Parathyroid adenoma (tissue), 2 donors: ENCODE data around the gene DPAGT1.

Experiments used
- H2AFZ ChIP-seq: fragments of 300-600 bp; sonication (generic); one replicate; pipeline ENCODE4 v1.7.0; 2017; ENCODE audit warnings: antibody characterized with exemption, mild to moderate bottlenecking
- H3K27ac ChIP-seq: fragments of 300-600 bp; sonication (generic); one replicate; pipeline ENCODE4 v1.7.0; 2017
- H3K27me3 ChIP-seq: fragments of 300-600 bp; sonication (generic); one replicate; pipeline ENCODE4 v1.7.0; 2017; ENCODE audit warnings: low read length; ENCODE audit not compliant: control insufficient read depth, insufficient read depth
- H3K36me3 ChIP-seq: fragments of 300-600 bp; sonication (generic); one replicate; pipeline ENCODE4 v1.7.0; 2017; ENCODE audit warnings: low read length; ENCODE audit not compliant: control insufficient read depth, insufficient read depth
- H3K4me1 ChIP-seq: fragments of 300-600 bp; sonication (generic); one replicate; pipeline ENCODE4 v1.7.0; 2017; ENCODE audit warnings: control low read depth
- H3K4me2 ChIP-seq: fragments of 300-600 bp; sonication (generic); one replicate; pipeline ENCODE4 v1.7.0; 2017; ENCODE audit warnings: low read length
- H3K4me3 ChIP-seq: fragments of 300-600 bp; sonication (generic); one replicate; pipeline ENCODE4 v1.7.0; 2017; ENCODE audit warnings: low read depth, low read length
- H3K79me2 ChIP-seq: fragments of 300-600 bp; sonication (generic); one replicate; pipeline ENCODE4 v1.7.0; 2017; ENCODE audit warnings: control low read depth
- H3K9ac ChIP-seq: fragments of 300-600 bp; sonication (generic); one replicate; pipeline ENCODE4 v1.7.0; 2017; ENCODE audit warnings: mild to moderate bottlenecking
- H3K9me3 ChIP-seq: fragments of 300-600 bp; sonication (generic); one replicate; pipeline ENCODE4 v1.7.0; 2017; ENCODE audit warnings: low read length; ENCODE audit not compliant: control insufficient read depth
- CTCF ChIP-seq: fragments of 300-600 bp; sonication (generic); IDR thresholded peaks from one replicate; pipeline ENCODE4 v1.7.0; 2017; ENCODE audit warnings: antibody characterized with exemption, mild to moderate bottlenecking
- donor health status: primary hyperparathyroidism.

The DPAGT1 gene

DNA sequence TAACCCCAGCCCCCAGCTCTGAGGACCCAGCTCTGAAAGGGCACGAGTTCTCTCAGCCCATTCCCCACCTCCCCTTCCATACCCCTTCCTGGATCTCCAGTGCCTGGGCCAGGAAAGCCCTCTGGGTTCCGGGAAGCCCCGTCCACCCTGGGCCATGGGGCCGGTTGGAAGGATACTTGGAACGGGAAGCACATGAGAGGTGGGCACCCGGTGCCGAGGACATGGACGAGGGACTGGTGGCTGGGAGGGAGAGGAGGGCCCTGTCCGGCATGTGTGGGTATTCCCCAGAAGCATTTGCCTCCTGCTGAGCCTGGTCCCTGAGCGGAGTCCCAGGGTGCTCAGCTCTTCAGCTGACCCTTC is 14.6 kb upstream of the DPAGT1 start:
- H2AFZ ChIP-seq = no peak overlapping the region
- H3K36me3 ChIP-seq = no peaks in the 10 kb centered on the region
- no peak overlapping the region for H3K27ac ChIP-seq

DNA sequence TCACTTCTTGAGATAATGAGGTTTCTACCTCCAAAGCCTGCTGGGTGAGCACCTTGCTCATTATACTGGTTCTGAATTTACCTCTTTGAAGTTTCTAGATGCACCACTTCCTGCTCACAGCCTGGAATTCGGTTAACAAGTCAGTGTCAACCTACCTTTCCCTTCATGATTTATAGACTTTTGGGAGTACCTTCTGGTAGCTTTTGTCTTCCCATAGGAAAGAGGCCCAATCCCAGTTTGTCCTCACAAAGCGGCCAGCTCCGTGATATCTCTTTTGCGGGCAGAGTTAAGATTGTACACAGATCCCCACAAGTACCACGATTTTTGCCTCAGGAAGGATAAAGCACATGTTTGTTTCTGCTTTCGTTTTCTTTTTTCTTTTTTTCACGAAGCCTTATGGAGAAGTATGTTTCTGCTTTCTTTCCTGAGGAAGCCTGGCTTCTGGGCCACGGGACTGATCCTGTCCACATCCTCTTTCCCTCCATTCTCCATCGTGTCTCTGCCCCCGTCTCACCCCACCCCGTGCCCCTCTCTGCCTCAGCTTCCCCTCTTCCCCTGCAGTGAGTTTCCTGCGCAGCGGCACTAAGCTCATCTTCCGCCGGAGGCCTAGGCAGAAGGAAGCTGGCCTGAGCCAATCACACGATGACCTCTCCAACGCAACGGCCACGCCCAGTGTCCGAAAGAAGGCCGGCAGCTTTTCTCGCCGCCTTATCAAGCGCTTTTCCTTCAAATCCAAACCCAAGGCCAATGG is 14.0 kb upstream of the DPAGT1 start:
- Histone ChIP-seq H2AFZ (no peak overlapping the region), H3K27me3 (no peaks in the 10 kb centered on the region), H3K4me3 (no peak overlapping the region), H3K9ac (no peak overlapping the region), H3K4me2 (no peak overlapping the region), H3K4me1 (peaks cover 3% of the 10 kb centered on the region), H3K27ac (no peak overlapping the region), H3K9me3 (no peaks in the 10 kb centered on the region), H3K36me3 (no peaks in the 10 kb centered on the region), H3K79me2 (no peaks in the 10 kb centered on the region)
- no peak for TF ChIP-seq CTCF

More for the DNA sequence above, 14.6 kb upstream of the DPAGT1 start:
- no peak overlapping the region for H3K4me3 ChIP-seq
- H3K4me2 ChIP-seq = no peak overlapping the region
- peaks cover 5% of the 10 kb centered on the region for H3K4me1 ChIP-seq
- H3K79me2 ChIP-seq = no peaks in the 10 kb centered on the region
- TF ChIP-seq CTCF = no peak
- no peak overlapping the region for H3K9ac ChIP-seq
- H3K27me3 ChIP-seq = no peaks in the 10 kb centered on the region
- H3K9me3 ChIP-seq = no peaks in the 10 kb centered on the region

DNA sequence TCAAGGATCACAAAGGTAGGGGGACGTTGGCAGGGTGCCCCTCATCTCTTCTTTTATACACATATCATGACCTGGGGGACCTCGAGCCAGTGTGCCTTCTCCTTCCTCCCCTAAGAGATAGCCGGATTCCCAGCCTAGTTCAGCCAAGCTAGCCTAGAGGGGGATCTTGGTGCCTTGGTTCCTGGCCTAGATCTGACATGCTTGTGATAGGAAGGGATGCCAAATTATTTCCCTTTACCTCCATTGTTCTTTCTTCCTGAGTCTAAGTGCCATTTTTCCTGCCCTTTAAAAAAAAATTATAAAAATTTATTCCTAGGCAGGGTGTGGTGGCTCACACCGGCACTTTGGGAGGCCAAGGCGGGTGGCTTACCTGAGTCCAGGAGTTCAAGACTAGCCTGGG is 12.7 kb upstream of the DPAGT1 start:
- Histone ChIP-seq H3K4me2 (no peak overlapping the region), H3K4me1 (no peaks in the 10 kb centered on the region), H3K27me3 (no peaks in the 10 kb centered on the region), H3K4me3 (no peak overlapping the region), H3K27ac (no peak overlapping the region), H2AFZ (no peak overlapping the region), H3K9ac (no peak overlapping the region), H3K36me3 (no peaks in the 10 kb centered on the region), H3K79me2 (no peaks in the 10 kb centered on the region), H3K9me3 (no peaks in the 10 kb centered on the region)
- TF ChIP-seq CTCF = no peak

DNA sequence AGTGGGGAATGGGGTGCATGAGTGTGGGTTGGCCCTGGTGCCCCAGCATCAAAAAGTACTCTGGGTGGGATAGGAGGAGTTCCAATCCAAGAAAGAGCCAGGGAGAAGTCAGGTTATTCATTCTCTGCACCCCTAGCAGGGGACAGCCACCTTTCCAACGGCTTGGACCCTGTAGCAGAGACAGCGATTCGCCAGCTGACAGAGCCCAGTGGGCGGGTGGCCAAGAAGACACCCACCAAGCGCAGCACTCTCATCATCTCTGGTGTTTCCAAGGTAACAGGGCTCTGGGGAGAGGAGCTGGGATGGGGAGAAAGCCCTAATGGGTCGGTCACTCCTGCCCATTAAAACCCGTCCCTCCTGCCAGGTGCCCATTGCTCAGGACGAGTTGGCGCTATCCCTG is 12.1 kb upstream of the DPAGT1 start:
- Histone ChIP-seq H2AFZ (no peak overlapping the region), H3K36me3 (no peaks in the 10 kb centered on the region), H3K9me3 (no peaks in the 10 kb centered on the region), H3K27me3 (no peaks in the 10 kb centered on the region), H3K27ac (no peak overlapping the region), H3K4me1 (no peaks in the 10 kb centered on the region), H3K9ac (no peak overlapping the region), H3K4me3 (no peak overlapping the region), H3K4me2 (no peak overlapping the region), H3K79me2 (no peaks in the 10 kb centered on the region)
- no peak for TF ChIP-seq CTCF
